ENCODE data around the gene APMAP.

Gene APMAP

GRCh38 chr20:24917056-24917455 is 75.5 kb downstream of the APMAP start:
- no peak overlapping the region for H3K4me3 ChIP-seq (ENCODE audit: low read depth, low read length)
- in situ Hi-C loops (cut with HindIII; ENCODE audit: low sequenced_read_pairs): no loop called here
- no peak for TF ChIP-seq CTCF (IDR thresholded peaks at IDR 0.05; ENCODE audit: low read depth, low read length, missing control alignments)

GRCh38 chr20:24916412-24916811 is 76.1 kb downstream of the APMAP start:
- DNase-seq (ENCODE audit: low read depth): no peak
- in situ Hi-C loops (cut with HindIII; ENCODE audit: low sequenced_read_pairs): no loop called here
- no peak overlapping the region for H3K4me3 ChIP-seq (ENCODE audit: low read depth, low read length)
- TF ChIP-seq CTCF (IDR thresholded peaks at IDR 0.05; ENCODE audit: low read depth, low read length, missing control alignments): no peak

More at GRCh38 chr20:24917056-24917455, 75.5 kb downstream of the APMAP start:
- no peak for DNase-seq (ENCODE audit: low read depth)

- no peak for TF ChIP-seq CTCF (IDR thresholded peaks at IDR 0.05; ENCODE audit: low read depth, low read length, missing control alignments)
- no peak overlapping the region for H3K4me3 ChIP-seq (ENCODE audit: low read depth, low read length)
- DNase-seq (ENCODE audit: low read depth): no peak
- in situ Hi-C loops (cut with HindIII; ENCODE audit: low sequenced_read_pairs): no loop called here
Measured at GRCh38 chr20:24915892-24916291, 76.7 kb downstream of the APMAP start.

- no peak overlapping the region for H3K4me3 ChIP-seq (ENCODE audit: low read depth, low read length)
- in situ Hi-C loops (cut with HindIII; ENCODE audit: low sequenced_read_pairs): no loop called here
- TF ChIP-seq CTCF (IDR thresholded peaks at IDR 0.05; ENCODE audit: low read depth, low read length, missing control alignments): no peak
- no peak for DNase-seq (ENCODE audit: low read depth)
Measured at GRCh38 chr20:24915440-24915839, 77.1 kb downstream of the APMAP start.

- in situ Hi-C loops (cut with HindIII; ENCODE audit: low sequenced_read_pairs): no loop called here
- DNase-seq (ENCODE audit: low read depth): no peak
- TF ChIP-seq CTCF (IDR thresholded peaks at IDR 0.05; ENCODE audit: low read depth, low read length, missing control alignments): no peak
- H3K4me3 ChIP-seq (ENCODE audit: low read depth, low read length): no peak overlapping the region
Measured at GRCh38 chr20:24914388-24915241, 77.9 kb downstream of the APMAP start.

- no peak for DNase-seq (ENCODE audit: low read depth)
- no peak overlapping the region for H3K4me3 ChIP-seq (ENCODE audit: low read depth, low read length)
- in situ Hi-C loops (cut with HindIII; ENCODE audit: low sequenced_read_pairs): no loop called here
- TF ChIP-seq CTCF (IDR thresholded peaks at IDR 0.05; ENCODE audit: low read depth, low read length, missing control alignments): no peak
Measured at GRCh38 chr20:24913076-24913628, 79.4 kb downstream of the APMAP start.
